Measurements from ENCODE around the gene REEP6.
"Not testable (repeated sequence)": the region's sequence is repeated elsewhere in the genome, so short reads cannot be mapped to it uniquely, and the experiment has no call there.

The REEP6 gene

DNA sequence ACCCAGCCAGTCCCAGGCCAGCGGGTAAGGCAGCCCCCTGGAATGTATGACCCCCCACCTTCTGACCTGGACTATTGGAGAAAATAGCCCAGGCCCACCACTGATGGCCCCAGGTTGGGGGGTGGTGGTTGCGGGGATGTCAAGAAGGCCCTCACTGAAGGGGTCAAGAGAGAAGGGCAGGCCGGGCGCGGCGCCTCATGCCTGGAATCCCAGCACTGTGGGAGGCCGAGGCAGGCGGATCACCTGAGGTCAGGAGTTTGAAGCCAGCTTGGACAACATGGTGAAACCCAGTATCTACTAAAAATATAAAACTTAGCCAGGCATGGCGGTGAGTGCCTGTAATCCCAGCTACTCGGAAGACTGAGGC, 23.3 kb downstream of the REEP6 start:
- H3K27me3 Mint-ChIP-seq (ENCODE audit: low read depth, poor library complexity) = peaks cover 84% of the 10 kb centered on the region
- no peak overlapping the region for H3K27ac Mint-ChIP-seq
- peaks cover 13% of the 10 kb centered on the region for H3K4me1 Mint-ChIP-seq
- no peaks in the 10 kb centered on the region for H3K36me3 Mint-ChIP-seq (ENCODE audit: low read depth)
- DNase-seq = no peak
- H3K4me3 Mint-ChIP-seq = no peak overlapping the region
- TF ChIP-seq, protein P1, sequence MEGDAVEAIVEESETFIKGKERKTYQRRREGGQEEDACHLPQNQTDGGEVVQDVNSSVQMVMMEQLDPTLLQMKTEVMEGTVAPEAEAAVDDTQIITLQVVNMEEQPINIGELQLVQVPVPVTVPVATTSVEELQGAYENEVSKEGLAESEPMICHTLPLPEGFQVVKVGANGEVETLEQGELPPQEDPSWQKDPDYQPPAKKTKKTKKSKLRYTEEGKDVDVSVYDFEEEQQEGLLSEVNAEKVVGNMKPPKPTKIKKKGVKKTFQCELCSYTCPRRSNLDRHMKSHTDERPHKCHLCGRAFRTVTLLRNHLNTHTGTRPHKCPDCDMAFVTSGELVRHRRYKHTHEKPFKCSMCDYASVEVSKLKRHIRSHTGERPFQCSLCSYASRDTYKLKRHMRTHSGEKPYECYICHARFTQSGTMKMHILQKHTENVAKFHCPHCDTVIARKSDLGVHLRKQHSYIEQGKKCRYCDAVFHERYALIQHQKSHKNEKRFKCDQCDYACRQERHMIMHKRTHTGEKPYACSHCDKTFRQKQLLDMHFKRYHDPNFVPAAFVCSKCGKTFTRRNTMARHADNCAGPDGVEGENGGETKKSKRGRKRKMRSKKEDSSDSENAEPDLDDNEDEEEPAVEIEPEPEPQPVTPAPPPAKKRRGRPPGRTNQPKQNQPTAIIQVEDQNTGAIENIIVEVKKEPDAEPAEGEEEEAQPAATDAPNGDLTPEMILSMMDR (IDR thresholded peaks at IDR 0.05) = no peak
- peaks cover 8% of the 10 kb centered on the region for H3K9me3 Mint-ChIP-seq

DNA sequence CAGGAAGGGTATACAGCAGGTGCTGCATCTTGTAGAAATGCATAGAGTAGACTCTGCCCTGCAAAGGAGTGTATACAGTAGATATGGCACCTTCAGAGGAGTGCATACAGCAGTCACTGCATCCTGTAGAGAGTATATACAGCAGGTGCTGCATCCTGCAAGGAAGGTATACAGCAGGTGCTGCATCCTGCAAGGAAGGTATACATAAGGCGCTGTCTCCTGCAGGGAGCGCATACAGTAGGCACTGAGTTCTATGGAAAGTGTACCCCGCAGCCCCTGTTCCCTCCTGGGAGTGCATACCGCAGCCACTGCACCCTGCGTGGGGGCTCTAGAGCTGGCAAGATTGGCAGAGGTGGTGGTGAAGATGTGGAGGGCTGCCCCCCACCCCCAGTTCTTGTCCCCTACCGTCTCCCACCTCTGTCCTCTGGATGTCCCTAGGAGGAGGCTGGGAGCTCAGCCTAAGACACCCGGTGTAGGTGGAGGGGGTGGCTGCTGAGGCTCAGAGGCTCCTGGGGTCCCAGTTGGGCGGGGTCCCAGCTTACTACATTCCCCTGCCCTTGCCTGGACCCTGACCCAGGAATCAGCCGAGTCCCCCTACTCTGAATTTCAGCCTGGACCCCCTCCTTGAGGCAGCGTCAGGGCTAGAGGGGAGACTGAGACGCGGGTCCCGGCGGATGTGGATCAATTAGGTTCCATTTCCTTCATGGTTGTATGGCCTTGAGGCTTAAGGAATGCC, 24.2 kb downstream of the REEP6 start:
- Mint-ChIP-seq H3K4me1 (peaks cover 7% of the 10 kb centered on the region), H3K9me3 (peaks cover 8% of the 10 kb centered on the region), H3K27me3 (ENCODE audit: low read depth, poor library complexity) (peaks cover 82% of the 10 kb centered on the region), H3K4me3 (no peak overlapping the region), H3K36me3 (ENCODE audit: low read depth) (no peaks in the 10 kb centered on the region), H3K27ac (no peak overlapping the region)
- no peak for DNase-seq
- TF ChIP-seq, protein P1 (IDR thresholded peaks at IDR 0.05) = no peak

DNA sequence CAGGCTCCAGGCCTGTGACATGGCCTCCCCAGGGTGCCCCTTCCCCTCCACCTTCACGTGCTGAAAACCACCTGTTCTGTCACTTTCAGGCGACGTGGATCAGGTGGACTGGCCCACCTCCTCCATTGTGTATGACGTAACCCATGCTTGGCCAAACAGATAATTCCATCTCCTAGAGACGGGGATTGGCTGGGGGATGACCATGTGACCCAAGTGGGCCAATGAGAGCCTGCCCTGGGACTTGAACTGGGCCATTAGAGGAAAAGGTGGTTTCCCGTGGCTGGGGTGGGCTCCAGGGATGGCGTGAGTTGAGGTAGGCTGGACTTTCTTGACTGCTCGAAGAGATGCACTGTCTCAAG, 25.4 kb downstream of the REEP6 start:
- Mint-ChIP-seq H3K27ac (no peak overlapping the region), H3K4me1 (no peaks in the 10 kb centered on the region), H3K4me3 (no peak overlapping the region), H3K36me3 (ENCODE audit: low read depth) (no peaks in the 10 kb centered on the region), H3K9me3 (peaks cover 8% of the 10 kb centered on the region), H3K27me3 (ENCODE audit: low read depth, poor library complexity) (peaks cover 78% of the 10 kb centered on the region)
- TF ChIP-seq, protein P1 (IDR thresholded peaks at IDR 0.05) = no peak
- no peak for DNase-seq

DNA sequence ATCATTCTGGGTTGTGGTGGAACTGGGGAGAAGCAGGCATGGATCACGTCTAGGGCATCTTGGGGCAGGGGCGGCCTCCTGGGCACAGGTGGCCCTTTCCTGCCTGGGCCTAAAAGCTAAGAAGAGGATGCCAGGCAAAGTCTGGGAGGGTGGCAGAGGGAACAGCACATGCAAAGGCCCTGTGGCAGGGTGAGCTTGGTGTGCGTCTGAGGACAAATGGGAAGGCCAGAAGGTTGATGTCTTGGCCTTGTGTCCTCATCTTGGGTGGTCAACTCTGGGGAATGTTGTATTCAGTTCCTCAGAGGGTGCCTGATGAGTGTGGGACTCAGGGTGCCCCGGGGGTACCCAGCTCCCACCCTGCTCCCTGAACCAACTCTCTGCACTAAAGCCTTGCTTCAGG, 27.5 kb downstream of the REEP6 start:
- no peaks in the 10 kb centered on the region for H3K4me1 Mint-ChIP-seq
- H3K4me3 Mint-ChIP-seq = no peak overlapping the region
- no peaks in the 10 kb centered on the region for H3K36me3 Mint-ChIP-seq (ENCODE audit: low read depth)
- TF ChIP-seq, protein P1 (IDR thresholded peaks at IDR 0.05) = no peak
- peaks cover 8% of the 10 kb centered on the region for H3K9me3 Mint-ChIP-seq
- no peak for DNase-seq
- H3K27ac Mint-ChIP-seq = no peak overlapping the region
- peaks cover 88% of the 10 kb centered on the region for H3K27me3 Mint-ChIP-seq (ENCODE audit: low read depth, poor library complexity)

DNA sequence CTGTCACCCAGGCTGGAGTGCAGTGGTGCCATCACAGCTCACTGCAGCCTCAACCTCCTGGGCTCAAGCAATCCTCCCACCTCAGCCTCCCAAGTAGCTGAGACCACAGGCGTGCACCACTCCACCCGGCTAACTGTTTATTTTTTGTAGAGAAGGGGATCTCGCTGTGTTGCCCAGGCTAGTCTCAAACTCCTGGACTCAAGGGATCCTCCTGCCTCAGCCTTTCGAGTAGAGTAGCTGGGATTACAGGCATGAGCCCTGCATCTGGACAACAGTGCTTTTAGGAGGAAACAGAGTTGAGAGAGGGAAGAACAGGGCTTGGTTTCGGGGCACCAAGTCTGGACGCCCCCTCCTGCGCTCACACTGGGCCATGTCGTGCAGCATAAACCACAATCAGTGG, 28.8 kb downstream of the REEP6 start:
- H3K27ac Mint-ChIP-seq; H3K4me3 Mint-ChIP-seq; H3K36me3 Mint-ChIP-seq (ENCODE audit: low read depth); DNase-seq; H3K9me3 Mint-ChIP-seq; H3K4me1 Mint-ChIP-seq: not testable (repeated sequence)
- peaks cover 87% of the 10 kb centered on the region for H3K27me3 Mint-ChIP-seq (ENCODE audit: low read depth, poor library complexity)

DNA sequence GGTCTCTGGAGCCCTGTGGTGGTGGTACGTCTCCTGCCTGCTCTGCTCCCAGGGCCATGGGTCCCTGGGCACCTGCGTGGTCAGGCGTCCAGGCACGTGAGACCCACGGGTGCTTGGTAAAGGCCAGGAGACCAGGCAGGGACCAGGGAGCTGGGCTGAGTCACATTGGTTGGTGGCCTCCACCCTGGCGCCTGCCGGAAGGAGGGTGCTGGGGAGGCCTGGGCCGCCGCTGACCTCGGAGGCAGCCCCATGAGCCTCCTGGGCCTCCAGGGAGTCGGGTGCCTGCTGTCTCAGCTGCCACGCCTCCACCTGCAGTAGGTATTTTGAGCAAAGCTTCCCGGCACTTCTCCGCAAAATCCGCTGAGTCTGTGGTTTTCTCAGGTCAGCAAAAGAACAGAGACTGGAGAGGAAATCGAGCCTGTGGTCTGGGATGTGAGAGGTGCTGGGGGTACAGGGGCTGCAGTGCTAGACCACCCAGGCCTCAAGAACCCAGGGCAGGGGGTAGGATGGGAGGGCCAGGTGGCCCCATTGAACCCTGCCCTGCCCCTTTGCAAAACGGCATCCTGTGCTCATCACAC, 29.3 kb downstream of the REEP6 start:
- DNase-seq = no peak
- Mint-ChIP-seq H3K27me3 (ENCODE audit: low read depth, poor library complexity) (peaks cover 87% of the 10 kb centered on the region), H3K27ac (no peak overlapping the region), H3K4me1 (peaks cover 8% of the 10 kb centered on the region), H3K4me3 (no peak overlapping the region), H3K9me3 (peaks cover 8% of the 10 kb centered on the region), H3K36me3 (ENCODE audit: low read depth) (no peaks in the 10 kb centered on the region)
- TF ChIP-seq, protein P1 (IDR thresholded peaks at IDR 0.05) = no peak
